Cardiac septum (tissue), 1 donor: ENCODE results near the gene MCU. TPM values are rescaled to one million over a fixed set of nuclear protein-coding genes. Genes with fewer than 3 reads are reported as not detected.

Experiments
- DNase-seq: peaks from one replicate; pipeline ENCODE4 v3.0.0-alpha.2; 2020; ENCODE audit warnings: low spot score
- intact Hi-C: fragments of 100-400 bp; cut with DNase I; formaldehyde crosslinking; loops from one replicate; pipeline ENCODE4 v1.14.0; 2022
- total RNA-seq: library from RNA; stranded (reverse); fragmentation: NEBNext Ultra II Directional; extraction: Animal tissue kit (Norgen Biotek cat#: 25700); gene quantifications from one replicate; pipeline ENCODE4 v1.2.1, GENCODE V29; 2021
- donor health status: DM: no; HTN: no; CAD: no.

MCU gene
- total RNA-seq, 1 donor from 2014 or later = 14.6 TPM

DNA sequence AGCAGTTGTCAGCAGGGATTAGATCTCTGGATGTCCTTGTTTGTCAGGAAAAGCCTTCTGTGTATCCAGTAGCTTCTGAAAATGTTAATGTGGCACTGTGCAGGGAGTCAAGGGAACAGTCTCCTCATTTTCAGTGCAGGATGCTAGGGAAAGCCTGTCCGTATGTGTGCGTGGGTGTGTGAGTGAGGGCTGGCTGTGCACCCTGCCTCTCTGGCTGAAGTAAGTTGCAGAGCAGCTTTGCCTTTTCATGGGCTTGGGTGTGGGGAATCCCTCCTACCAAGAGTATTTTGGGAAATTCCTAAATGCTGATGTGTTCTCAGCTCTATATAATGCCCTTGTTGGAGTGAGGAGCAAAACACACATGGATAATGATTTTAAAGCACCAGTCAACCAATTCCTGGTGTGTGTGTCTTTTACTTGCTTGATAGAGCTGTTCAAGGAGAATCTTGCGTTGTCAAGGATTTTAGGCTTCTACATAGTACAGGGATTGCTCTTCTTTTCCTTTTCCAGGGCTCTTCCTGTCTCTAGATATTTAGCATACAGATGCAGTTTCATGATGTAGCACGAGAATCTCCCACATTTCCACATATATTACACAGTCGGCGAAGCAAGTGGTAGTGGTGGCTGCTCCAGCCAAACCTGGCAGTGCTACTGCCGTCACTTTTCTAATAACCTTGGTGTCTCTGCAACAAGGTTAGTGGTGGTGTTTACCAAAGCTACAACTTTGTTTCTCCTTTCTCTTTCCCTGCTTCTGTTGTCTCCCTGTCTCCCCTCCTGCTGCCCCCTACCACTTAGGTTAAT, 92.8 kb downstream of the MCU start:
- DNase-seq = no peak
- intact Hi-C loops = no loop called here

DNA sequence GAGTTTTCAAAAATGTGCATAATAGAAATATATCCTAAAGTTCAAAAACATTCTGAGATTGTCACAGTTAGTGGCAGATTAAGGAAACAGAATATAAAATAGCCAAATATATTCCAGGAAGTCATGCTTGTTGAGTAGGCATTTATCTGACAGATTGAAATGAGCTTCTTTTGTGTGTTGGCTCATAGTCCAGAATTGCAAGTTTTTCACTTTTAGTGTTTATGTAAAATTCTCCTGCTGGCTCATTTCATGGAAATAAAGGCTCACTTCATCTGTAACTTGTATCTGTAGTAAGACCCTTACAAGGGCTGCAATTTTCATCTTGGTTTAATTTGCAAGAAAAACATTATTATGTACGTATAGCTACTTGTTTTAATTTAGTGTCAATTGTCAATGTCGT, 93.5 kb downstream of the MCU start:
- intact Hi-C loops = no loop called here
- DNase-seq = no peak

DNA sequence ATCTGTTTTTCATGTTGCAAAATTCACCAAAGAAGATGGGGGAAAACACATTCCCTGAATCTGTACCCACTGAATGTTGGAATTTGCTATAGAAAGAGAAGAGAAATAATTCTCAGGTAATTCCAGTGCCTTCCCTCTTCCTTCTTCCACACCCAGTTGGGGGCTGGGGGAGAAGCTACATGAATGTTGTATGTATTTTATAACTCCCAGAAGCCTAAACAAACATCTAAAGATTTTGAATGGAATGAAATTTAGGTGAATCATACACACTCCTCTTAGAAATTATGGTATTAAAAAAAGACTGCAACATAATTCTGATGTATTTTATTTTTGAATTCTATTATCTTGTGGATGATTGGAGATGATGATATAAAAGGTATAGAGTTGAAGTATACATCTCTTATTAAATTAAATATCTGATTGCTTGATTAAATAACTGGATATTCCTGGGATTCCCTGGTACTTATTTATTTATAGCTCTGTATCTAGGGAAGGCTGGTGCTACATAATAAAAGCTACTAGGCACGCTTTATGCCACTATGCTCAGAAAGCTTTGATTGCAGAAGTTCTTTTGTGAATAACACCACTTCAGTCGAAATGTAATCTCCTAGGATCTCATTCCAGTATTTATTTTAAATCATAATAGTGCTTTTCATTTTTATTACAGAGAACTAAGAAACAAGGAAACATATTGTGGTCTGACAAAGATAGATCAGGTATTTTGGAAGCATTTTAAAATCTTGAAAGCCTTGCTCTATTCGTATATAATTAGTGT, 98.5 kb downstream of the MCU start:
- intact Hi-C loops = no loop called here
- no peak for DNase-seq

DNA sequence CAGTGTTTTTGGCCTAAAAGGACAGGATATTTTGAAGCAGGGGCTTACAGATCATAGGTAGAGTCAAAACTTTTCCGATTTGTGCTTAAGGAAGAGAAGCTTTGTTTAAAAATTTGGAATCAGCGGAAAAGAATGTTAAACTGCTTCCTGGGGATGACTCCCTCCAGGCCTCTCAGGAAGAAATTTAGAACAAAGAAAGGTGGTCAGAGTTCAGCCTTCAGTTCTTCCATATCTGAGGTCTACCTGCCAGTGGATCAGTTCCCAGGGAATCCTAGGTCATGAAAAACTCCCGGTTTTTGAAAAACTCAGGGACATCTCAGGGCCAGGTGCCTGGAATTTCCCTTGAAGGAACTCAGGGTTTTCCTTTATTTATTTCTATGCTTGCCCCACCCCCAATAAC, 100.3 kb downstream of the MCU start:
- intact Hi-C loops = no loop called here
- DNase-seq = no peak

DNA sequence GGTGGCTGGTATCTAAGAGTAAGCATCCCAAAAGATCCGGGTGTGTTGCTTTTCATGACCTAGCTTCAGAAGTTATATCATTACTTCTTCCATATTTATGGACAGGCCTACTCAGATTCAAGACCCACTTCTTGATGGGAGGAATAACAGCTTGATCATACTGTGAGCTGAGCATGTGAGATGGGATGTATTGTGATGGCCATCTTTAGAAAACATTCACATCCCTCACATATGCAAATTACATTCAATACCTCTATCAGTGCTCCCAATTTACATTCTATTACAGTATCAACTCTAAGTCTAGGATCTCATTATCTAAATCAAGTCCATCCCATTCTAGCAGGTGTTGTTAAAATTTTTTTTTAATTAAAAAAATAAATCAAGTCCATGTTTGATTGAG, 101.8 kb downstream of the MCU start:
- intact Hi-C loops = no loop called here
- no peak for DNase-seq

DNA sequence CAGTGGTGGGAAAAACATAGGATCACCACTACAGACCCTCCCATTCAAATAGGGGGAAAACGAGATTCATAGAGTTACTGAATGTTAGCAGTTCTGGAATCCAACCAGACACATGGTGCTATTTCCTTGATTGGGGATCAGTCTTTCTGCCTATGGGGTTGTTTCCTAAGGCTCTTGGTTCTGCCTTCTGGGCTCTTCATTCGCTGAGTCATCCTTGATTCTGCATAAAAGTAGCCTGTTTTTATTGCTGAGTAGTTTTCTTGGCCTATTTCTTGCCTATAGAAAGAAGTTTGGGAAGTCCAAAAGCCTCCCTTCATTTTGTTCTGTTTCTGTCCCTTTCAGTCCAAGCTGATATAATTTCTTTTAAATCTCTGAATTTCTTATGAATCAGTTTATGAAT, 102.3 kb downstream of the MCU start:
- intact Hi-C loops = no loop called here
- DNase-seq = no peak

DNA sequence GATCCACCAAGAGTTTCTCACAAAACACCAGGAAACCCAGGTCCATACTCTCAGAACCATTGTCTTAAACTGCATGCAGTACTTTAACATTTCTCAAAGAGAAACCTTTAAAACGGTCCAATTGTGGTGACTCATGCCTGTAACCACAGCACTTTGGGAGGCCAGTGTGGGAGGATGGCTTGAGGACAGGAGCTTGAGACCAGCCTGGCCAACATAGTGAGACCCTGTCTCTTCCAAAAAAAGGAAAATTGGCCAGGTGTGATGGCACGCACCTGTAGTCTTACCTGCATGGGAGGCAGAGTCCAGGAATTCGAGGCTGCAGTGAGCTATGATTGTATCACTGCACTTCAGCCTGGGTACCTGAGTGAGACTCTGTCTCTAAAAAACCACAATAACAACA, 104.1 kb downstream of the MCU start:
- intact Hi-C loops = no loop called here
- no peak for DNase-seq

DNA sequence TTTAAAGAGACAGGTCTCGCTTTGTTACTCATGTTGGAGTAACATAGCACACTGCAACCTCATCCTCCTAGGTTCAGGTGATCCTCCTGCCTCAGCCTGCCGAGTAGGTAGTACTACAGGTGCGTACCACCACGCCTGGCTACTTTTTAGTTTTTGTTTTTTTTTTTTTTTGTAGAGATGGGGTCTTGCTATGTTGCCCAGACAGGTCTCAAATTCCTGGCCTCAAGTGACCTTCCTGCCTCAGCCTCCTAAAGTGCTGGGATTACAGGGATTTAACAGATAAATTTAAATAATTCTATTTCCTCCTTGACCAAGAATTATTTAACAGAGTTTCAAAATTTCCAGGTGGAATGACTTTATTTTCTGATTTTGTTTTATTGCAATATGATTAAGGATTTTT, 104.6 kb downstream of the MCU start:
- no peak for DNase-seq
- intact Hi-C loops = no loop called here

DNA sequence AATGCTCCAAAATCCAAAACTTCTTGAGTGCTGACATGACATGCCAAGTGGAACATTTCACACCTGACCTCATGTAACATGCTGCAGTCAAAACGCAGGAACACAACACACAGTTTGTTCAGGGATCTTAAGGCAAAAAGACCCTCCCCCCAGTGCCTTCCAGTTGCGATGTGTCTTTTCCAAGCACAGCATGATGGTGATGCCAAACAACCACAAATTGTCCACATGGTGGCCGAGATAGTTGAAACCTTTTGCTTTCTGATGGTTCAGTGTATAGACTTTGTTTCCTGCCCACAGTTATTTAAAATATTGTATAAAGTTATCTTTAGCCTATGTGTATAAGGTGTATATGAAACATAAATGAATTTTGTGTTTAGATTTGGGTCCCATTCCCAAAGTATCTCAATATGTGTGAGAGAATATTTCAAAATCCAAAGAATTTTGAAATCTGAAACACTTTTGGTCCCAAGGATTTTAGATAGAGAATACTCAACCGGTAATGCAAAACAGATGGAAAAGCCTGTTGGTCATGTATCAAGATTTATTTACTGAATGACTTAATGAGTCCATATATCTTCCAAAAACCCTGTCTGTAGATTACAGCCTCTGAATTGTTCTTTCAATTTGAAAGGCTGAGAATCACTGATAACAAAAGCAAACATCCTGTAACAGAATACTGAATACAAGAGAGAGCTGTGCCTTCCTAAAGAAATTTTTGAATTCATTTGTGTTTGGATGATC, 108.2 kb downstream of the MCU start:
- DNase-seq = no peak
- intact Hi-C loops = no loop called here

DNA sequence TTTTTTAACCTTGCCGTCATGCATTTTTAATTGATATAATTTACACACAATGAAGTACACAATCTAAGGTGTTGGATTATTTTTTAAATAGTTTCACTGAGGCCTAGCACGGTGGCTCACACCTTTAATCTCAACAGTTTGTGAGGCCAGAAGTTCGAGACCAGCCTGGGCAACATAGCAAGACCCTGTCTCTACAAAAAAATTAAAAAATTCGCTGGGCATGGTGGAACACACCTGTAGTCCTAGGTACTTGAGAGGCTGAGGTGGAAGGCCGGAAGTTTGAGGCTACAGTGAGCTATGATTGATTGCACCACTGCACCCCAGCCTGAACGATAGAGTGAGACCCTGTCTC, 108.8 kb downstream of the MCU start:
- intact Hi-C loops = no loop called here
- no peak for DNase-seq

DNA sequence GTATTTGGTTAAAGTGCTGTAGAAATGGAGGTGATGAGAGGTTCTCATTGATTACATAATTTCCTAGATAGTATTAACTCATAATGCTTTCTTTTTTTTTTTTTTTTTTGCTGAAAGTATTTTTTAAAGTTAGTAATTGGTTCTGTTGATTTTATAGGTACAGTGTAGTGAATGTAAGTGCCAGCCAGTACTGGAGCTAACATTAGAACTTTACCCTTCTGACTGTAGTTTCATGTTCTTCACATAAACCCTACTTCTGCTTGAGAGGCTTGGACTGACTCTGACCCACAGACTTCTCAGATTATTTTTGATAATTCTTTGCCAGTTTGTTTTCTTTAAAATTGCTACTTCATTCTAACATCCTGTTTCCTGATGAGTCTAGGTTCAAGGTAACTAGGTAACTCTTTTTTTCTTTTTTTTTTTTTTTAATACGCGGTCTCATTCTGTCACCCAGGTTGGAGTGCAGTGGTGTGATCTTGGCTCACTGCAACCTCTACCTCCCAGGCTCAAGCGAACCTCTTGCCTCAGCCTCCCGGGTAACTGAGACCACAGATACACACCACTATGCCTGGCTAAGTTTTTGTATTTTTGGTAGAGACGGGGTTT, 109.4 kb downstream of the MCU start:
- DNase-seq = no peak
- intact Hi-C loops = no loop called here

DNA sequence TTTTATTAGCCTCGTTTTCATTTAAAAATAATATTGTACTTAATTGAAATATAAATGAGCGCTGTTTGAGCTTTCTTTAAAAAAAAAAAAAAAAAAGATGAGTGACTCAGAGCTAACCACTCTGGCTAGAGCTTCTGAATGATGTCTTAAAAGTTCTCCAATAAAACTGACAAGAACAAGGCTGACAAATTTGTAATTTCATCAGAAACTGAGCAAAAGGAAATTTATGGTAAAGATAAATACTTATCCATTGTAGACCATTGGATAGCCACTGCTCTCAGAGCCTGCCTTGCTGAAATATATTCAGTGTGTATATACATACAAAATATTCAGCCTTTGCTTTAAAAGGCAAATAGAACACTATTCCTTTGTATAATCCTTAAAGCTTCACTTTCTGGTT, 110.4 kb downstream of the MCU start:
- intact Hi-C loops = no loop called here
- no peak for DNase-seq

DNA sequence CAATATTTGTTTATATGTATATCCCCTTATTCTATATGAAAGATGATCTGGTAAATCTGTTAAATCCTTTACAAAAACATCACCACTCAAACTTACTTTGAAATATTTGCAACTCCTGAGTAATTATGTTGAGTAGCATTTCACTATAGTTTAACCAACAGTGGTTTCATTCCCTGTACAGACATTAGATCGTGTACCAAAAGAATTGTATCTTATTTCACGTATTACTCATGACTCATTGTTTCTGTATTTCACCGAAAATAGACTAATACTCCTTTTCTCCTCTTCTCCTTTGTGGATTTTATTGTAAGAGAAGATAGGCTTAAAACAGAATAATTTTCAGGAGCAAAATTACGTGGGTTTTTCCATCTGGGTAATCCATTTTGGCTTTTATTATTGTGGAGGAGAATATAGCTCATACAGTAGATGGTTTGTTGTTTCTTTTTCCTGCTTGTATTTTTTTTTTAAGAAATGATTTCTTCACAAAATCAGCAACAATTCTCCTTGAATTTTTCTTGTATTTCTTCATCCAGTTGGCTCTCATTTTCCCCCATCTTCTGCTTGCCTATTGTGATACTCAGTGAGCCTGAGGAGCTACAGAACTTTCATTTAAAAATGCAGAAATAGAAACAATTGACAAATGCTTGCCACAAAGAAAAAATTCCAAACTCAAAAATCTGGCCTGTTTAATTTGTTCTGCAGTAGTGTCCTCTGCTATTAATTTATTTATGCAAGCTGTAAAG, 111.0 kb downstream of the MCU start:
- intact Hi-C loops = no loop called here
- no peak for DNase-seq

DNA sequence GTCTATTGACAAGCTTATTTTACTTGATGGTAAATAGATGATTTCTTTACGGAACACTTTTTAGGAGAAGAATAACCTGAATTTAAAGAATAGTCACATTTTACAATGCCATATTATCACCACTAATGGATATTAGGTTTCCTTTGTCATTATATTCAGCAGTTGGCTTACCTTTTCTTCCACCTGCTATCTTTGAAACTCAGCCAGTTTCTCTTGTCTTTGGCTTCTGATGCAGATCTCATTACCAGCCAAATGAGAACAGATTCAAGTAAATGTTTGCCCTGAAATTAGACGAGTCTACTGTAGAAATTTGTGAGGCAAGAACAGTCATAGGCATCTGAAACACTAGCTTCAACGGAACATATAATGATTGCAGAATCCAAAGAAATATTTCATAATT, 116.1 kb downstream of the MCU start:
- no peak for DNase-seq
- intact Hi-C loops = no loop called here

DNA sequence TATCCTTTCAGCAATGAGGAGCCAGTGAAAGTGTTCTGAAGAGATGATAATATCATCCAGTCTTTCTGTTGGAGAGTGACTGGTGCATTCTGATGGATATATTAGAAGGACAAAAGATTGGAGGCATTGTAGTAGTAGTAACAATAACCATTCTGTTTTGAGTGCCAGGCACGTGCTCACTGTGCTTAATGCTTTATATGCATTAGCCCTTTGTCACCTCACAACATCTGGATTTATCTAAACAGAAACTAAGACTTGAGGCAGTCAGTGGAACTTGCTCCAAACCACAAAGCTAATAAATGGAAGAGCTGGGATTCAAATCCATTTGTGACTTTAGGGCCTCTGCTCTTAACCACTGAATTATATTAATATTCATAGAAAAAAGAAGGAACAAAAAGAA, 117.1 kb downstream of the MCU start:
- intact Hi-C loops = no loop called here
- no peak for DNase-seq

DNA sequence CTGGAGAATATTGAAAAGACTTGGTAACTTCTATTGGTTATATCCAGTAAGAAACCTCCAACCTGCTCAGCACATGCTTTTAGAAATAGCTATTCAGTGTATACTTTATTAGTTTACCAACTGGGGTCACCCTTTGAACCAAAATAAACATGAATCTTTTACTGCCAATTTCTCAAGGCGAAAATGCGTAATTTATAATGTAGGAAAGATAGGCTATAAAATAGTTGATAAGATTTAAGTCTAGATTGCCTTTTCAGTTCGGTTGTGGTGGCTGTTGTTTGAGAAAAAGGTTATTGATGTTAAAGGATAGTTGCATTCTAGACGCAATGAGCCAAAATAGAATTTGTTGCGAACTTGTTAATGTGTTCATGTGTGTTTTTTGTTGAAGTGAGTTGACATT, 119.0 kb downstream of the MCU start:
- intact Hi-C loops = no loop called here
- no peak for DNase-seq

DNA sequence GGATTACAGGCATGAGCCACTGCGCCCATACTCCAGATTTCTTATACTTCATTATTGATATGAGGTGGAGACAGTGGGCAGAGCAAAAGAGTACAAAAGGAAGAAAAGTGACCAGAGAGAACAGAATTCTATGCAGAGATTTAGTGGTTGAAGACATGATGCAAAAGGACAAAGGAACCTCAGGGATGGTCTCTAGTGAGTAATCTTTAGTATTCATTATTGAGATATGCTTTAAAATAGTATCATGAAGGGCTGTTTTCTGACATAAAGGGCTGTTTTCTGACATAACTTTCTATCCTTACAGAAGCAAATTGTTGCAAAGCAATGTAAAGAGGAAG, 120.4 kb downstream of the MCU start:
- intact Hi-C loops = no loop called here

DNA sequence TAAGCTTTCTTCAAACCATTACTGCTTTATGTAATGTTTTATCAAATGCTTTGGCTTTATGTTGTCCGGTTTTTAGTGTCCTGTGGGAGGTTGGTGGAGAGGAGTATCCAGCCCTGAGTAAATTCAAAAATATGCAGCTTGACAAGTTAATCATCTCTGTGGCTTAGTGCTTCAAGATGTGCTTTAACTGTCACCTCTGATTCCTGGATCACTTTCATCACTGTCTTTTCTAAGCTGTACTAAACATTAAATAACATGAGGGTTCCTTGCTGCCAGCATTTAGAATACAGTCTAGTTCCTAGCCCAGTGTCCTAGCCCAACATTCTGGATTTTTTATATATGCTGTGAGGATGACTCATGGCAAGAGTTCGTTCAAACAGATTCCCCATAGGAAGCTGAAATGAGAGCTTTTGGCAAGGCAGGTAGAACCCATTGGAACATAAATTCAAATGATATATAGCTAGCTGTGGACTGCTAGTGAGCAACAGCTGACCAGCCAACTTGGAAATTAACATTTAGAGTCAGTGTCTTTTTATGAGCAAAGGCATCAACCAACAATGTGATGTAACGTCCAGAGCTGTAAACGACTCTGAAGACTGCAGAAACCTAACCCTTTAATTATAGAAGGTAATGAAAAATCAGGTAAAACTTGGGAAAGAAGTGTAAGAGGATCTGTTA, 120.9 kb downstream of the MCU start:
- intact Hi-C loops = no loop called here
- DNase-seq = no peak

More for the DNA sequence above, 120.4 kb downstream of the MCU start:
- DNase-seq = no peak

DNA sequence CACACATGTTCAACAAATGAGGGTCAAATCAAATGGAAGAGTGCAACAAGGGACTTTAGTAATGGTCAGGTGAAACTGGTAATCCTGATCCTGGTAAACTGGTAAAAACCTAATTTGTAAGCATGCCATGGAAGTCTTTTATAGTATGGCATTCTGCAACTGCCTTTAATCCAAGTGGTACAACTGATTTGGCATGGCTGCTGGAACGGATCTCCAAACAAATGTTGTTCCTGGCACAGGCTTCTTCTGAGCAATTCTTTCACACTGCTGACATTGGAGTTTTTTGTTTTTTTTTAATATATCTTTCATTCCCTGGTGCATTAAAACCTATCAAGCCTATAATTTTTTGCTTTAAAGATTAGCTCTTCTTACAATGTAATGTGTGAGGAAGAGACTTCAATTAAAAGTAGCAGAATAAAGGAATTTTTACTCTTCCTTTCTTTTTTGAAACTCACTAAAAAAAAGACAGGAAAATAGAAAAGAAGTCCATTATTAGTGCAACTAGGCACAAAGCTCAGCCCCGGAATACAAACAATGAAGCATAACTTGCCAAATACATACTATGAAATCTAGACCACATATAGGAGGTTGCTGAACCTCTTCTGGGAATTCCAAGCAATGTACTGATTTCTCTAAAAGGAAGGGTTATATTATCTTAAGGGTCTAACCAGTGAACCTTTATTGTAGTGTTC, 122.3 kb downstream of the MCU start:
- intact Hi-C loops = no loop called here
- no peak for DNase-seq
